Right renal cortex interstitium (tissue), 3 donors: Measurements from ENCODE around the gene SKAP1. TPM values are rescaled to one million over a fixed set of nuclear protein-coding genes. Genes with fewer than 3 reads are reported as not detected.

Experiments
- DNase-seq, 3 donors: peaks; one replicate each; pipeline ENCODE4 v3.0.0-alpha.2; 2013; ENCODE audit warnings: low read depth in 3 of 3, low spot score in 2 of 3
- polyA plus RNA-seq, 3 donors: library from polyadenylated mRNA; unstranded; fragments of 120-200 nt; gene quantifications; one replicate each; pipeline ENCODE4 v1.2.1, GENCODE V29; 2013; ENCODE audit not compliant: insufficient read length in 3 of 3

SKAP1 gene
- polyA plus RNA-seq, 3 donors: 12.0 to 13.6 (median 13.0) TPM

GRCh38 chr17:48155889-48156611 lies 274.0 kb downstream of the SKAP1 start:
- no peak for DNase-seq

GRCh38 chr17:48153691-48154358 lies 276.2 kb downstream of the SKAP1 start:
- DNase-seq: no peak

GRCh38 chr17:48152289-48152688 lies 277.7 kb downstream of the SKAP1 start:
- no peak for DNase-seq

- DNase-seq: no peak
Observed at GRCh38 chr17:48151220-48151619, 278.8 kb downstream of the SKAP1 start.

- DNase-seq: no peak
Observed at GRCh38 chr17:48150597-48151001, 279.4 kb downstream of the SKAP1 start.

GRCh38 chr17:48149787-48150463 lies 280.1 kb downstream of the SKAP1 start:
- no peak for DNase-seq

GRCh38 chr17:48148854-48149786 lies 280.9 kb downstream of the SKAP1 start:
- no peak for DNase-seq

GRCh38 chr17:48148029-48148770 lies 281.8 kb downstream of the SKAP1 start:
- no peak for DNase-seq

- DNase-seq: no peak
Observed at GRCh38 chr17:48144976-48145798, 284.8 kb downstream of the SKAP1 start.

- DNase-seq: no peak
Observed at GRCh38 chr17:48144231-48144630, 285.8 kb downstream of the SKAP1 start.

GRCh38 chr17:48143629-48144028 lies 286.4 kb downstream of the SKAP1 start:
- DNase-seq: no peak

GRCh38 chr17:48139944-48140343 lies 290.1 kb downstream of the SKAP1 start:
- DNase-seq: no peak

GRCh38 chr17:48137656-48138055 lies 292.4 kb downstream of the SKAP1 start:
- DNase-seq: no peak

GRCh38 chr17:48134912-48135480 lies 295.0 kb downstream of the SKAP1 start:
- no peak for DNase-seq

- DNase-seq: no peak
Observed at GRCh38 chr17:48132385-48132784, 297.6 kb downstream of the SKAP1 start.

- peak in 2 of 3 donors; percentile 65 to 69 for DNase-seq
Observed at GRCh38 chr17:48131216-48131824, 298.7 kb downstream of the SKAP1 start.

- DNase-seq: no peak
Observed at GRCh38 chr17:48129981-48130380, 300.0 kb downstream of the SKAP1 start.

GRCh38 chr17:48128400-48128799 lies 301.6 kb downstream of the SKAP1 start:
- DNase-seq: no peak
